ENCODE results near the gene TTC28.
A peak's percentile ranks its signal among the peaks of the same experiment; 100 is the strongest.

The TTC28 gene

GRCh38 chr22:28440592-28441390 is 238.8 kb downstream of the TTC28 start:
- TF ChIP-seq NFIC (IDR thresholded peaks at IDR 0.05) (no peak), EGR1 (IDR thresholded peaks at IDR 0.05) (no peak), YY1 (IDR thresholded peaks at IDR 0.05; ENCODE audit: low read depth) (no peak), TEAD4 (IDR thresholded peaks at IDR 0.05) (no peak)
- TF ChIP-seq, protein P1, sequence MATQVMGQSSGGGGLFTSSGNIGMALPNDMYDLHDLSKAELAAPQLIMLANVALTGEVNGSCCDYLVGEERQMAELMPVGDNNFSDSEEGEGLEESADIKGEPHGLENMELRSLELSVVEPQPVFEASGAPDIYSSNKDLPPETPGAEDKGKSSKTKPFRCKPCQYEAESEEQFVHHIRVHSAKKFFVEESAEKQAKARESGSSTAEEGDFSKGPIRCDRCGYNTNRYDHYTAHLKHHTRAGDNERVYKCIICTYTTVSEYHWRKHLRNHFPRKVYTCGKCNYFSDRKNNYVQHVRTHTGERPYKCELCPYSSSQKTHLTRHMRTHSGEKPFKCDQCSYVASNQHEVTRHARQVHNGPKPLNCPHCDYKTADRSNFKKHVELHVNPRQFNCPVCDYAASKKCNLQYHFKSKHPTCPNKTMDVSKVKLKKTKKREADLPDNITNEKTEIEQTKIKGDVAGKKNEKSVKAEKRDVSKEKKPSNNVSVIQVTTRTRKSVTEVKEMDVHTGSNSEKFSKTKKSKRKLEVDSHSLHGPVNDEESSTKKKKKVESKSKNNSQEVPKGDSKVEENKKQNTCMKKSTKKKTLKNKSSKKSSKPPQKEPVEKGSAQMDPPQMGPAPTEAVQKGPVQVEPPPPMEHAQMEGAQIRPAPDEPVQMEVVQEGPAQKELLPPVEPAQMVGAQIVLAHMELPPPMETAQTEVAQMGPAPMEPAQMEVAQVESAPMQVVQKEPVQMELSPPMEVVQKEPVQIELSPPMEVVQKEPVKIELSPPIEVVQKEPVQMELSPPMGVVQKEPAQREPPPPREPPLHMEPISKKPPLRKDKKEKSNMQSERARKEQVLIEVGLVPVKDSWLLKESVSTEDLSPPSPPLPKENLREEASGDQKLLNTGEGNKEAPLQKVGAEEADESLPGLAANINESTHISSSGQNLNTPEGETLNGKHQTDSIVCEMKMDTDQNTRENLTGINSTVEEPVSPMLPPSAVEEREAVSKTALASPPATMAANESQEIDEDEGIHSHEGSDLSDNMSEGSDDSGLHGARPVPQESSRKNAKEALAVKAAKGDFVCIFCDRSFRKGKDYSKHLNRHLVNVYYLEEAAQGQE (IDR thresholded peaks at IDR 0.05; ENCODE audit: low read depth) = no peak

- TF ChIP-seq USF1 (IDR thresholded peaks at IDR 0.05) = no peak
- no peak for TF ChIP-seq EP300 (IDR thresholded peaks at IDR 0.05; ENCODE audit: borderline replicate concordance)
- no peak for TF ChIP-seq TAF1 (IDR thresholded peaks at IDR 0.05; ENCODE audit: low read depth)
- TF ChIP-seq TEAD4 (IDR thresholded peaks at IDR 0.05) = no peak
These were observed 241.4 kb downstream of the TTC28 start for GRCh38 chr22:28438183-28438768.

GRCh38 chr22:28435982-28436381 is 243.7 kb downstream of the TTC28 start:
- TF ChIP-seq, protein P1 (IDR thresholded peaks at IDR 0.05; ENCODE audit: low read depth) = no peak
- no peak for TF ChIP-seq MAX (IDR thresholded peaks at IDR 0.05)
- TF ChIP-seq NFIC (IDR thresholded peaks at IDR 0.05) = no peak
- no peak for TF ChIP-seq TAF1 (IDR thresholded peaks at IDR 0.05; ENCODE audit: low read depth)

GRCh38 chr22:28435140-28435768 is 244.4 kb downstream of the TTC28 start:
- TF ChIP-seq, protein P1 (IDR thresholded peaks at IDR 0.05; ENCODE audit: low read depth) = no peak
- TF ChIP-seq FOXM1 (IDR thresholded peaks at IDR 0.05; ENCODE audit: borderline replicate concordance, low read depth) (no peak), EGR1 (IDR thresholded peaks at IDR 0.05) (no peak), EP300 (IDR thresholded peaks at IDR 0.05; ENCODE audit: borderline replicate concordance) (0 out of 2 replicates have a peak, but pooled peaks have one; percentile 8), NFIC (IDR thresholded peaks at IDR 0.05) (peak; percentile 83), TCF12 (IDR thresholded peaks at IDR 0.05; ENCODE audit: low read depth) (peak; percentile 38; the same call in 1 of the 2 replicates), ZBTB7A (IDR thresholded peaks at IDR 0.05; ENCODE audit: low read depth) (no peak), USF1 (IDR thresholded peaks at IDR 0.05) (no peak), CREB1 (IDR thresholded peaks at IDR 0.05; ENCODE audit: low read depth) (no peak), TAF1 (IDR thresholded peaks at IDR 0.05; ENCODE audit: low read depth) (no peak), YY1 (IDR thresholded peaks at IDR 0.05; ENCODE audit: low read depth) (no peak), RAD21 (IDR thresholded peaks at IDR 0.05; ENCODE audit: low read depth) (no peak), MAX (IDR thresholded peaks at IDR 0.05) (no peak), CEBPB (IDR thresholded peaks at IDR 0.05) (peak; percentile 22; the same call in 1 of the 2 replicates), TEAD4 (IDR thresholded peaks at IDR 0.05) (0 out of 2 replicates have a peak, but pooled peaks have one; percentile 15)
